Hepatocyte (in vitro differentiated cells): ENCODE data around the gene AMPH.

Experiments
- CTCF ChIP-seq: fragments of 200-600 bp; sonication (generic); IDR thresholded peaks from 2 replicates; pipeline ENCODE4 v1.5.1; 2016; ENCODE audit warnings: antibody characterized with exemption, mild to moderate bottlenecking; ENCODE audit not compliant: poor library complexity
- EZH2phosphoT487 ChIP-seq: fragments of 200-600 bp; sonication (generic); IDR thresholded peaks from one replicate; pipeline ENCODE4 v1.6.1; 2018; ENCODE audit warnings: antibody characterized with exemption, mild to moderate bottlenecking, low read depth, moderate library complexity; ENCODE audit not compliant: unreplicated experiment, severe bottlenecking

- no peak for TF ChIP-seq CTCF
- no peak for TF ChIP-seq EZH2phosphoT487
Measured at GRCh38 chr7:38628630-38629385, 2.4 kb downstream of the AMPH start.
